Measurements from ENCODE around the gene BEND2. TPM values are rescaled to one million over a fixed set of nuclear protein-coding genes. Genes with fewer than 3 reads are reported as not detected.

BEND2 gene
- total RNA-seq, 1 donor from 2014 or later = not detected

GRCh38 chrX:18136816-18137215 lies 83.9 kb downstream of the BEND2 start:
- DNase-seq (ENCODE audit: low spot score) = no peak
- Mint-ChIP-seq H3K27ac (ENCODE audit: unreplicated experiment) (no peak overlapping the region), H3K4me3 (ENCODE audit: unreplicated experiment) (no peak overlapping the region), H3K4me1 (ENCODE audit: unreplicated experiment) (peaks cover 4% of the 10 kb centered on the region), H3K36me3 (ENCODE audit: low read depth, unreplicated experiment) (no peaks in the 10 kb centered on the region), H3K27me3 (ENCODE audit: unreplicated experiment) (no peaks in the 10 kb centered on the region), H3K9me3 (ENCODE audit: unreplicated experiment) (no peaks in the 10 kb centered on the region)
- TF ChIP-seq, protein P1, sequence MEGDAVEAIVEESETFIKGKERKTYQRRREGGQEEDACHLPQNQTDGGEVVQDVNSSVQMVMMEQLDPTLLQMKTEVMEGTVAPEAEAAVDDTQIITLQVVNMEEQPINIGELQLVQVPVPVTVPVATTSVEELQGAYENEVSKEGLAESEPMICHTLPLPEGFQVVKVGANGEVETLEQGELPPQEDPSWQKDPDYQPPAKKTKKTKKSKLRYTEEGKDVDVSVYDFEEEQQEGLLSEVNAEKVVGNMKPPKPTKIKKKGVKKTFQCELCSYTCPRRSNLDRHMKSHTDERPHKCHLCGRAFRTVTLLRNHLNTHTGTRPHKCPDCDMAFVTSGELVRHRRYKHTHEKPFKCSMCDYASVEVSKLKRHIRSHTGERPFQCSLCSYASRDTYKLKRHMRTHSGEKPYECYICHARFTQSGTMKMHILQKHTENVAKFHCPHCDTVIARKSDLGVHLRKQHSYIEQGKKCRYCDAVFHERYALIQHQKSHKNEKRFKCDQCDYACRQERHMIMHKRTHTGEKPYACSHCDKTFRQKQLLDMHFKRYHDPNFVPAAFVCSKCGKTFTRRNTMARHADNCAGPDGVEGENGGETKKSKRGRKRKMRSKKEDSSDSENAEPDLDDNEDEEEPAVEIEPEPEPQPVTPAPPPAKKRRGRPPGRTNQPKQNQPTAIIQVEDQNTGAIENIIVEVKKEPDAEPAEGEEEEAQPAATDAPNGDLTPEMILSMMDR (IDR thresholded peaks at IDR 0.05; ENCODE audit: unreplicated experiment) = no peak

- no peaks in the 10 kb centered on the region for H3K9me3 Mint-ChIP-seq (ENCODE audit: unreplicated experiment)
- no peaks in the 10 kb centered on the region for H3K27me3 Mint-ChIP-seq (ENCODE audit: unreplicated experiment)
- TF ChIP-seq, protein P1 (IDR thresholded peaks at IDR 0.05; ENCODE audit: unreplicated experiment) = no peak
- H3K36me3 Mint-ChIP-seq (ENCODE audit: low read depth, unreplicated experiment) = no peaks in the 10 kb centered on the region
- DNase-seq (ENCODE audit: low spot score) = no peak
- H3K4me3 Mint-ChIP-seq (ENCODE audit: unreplicated experiment) = no peak overlapping the region
- H3K4me1 Mint-ChIP-seq (ENCODE audit: unreplicated experiment) = peaks cover 4% of the 10 kb centered on the region
- no peak overlapping the region for H3K27ac Mint-ChIP-seq (ENCODE audit: unreplicated experiment)
Measured at GRCh38 chrX:18133605-18134004, 87.1 kb downstream of the BEND2 start.

- TF ChIP-seq, protein P1 (IDR thresholded peaks at IDR 0.05; ENCODE audit: unreplicated experiment) = no peak
- DNase-seq (ENCODE audit: low spot score) = no peak
- Mint-ChIP-seq H3K4me3 (ENCODE audit: unreplicated experiment) (no peak overlapping the region), H3K9me3 (ENCODE audit: unreplicated experiment) (no peaks in the 10 kb centered on the region), H3K4me1 (ENCODE audit: unreplicated experiment) (no peaks in the 10 kb centered on the region), H3K36me3 (ENCODE audit: low read depth, unreplicated experiment) (no peaks in the 10 kb centered on the region), H3K27ac (ENCODE audit: unreplicated experiment) (no peak overlapping the region), H3K27me3 (ENCODE audit: unreplicated experiment) (no peaks in the 10 kb centered on the region)
Measured at GRCh38 chrX:18129690-18130089, 91.0 kb downstream of the BEND2 start.

DNA sequence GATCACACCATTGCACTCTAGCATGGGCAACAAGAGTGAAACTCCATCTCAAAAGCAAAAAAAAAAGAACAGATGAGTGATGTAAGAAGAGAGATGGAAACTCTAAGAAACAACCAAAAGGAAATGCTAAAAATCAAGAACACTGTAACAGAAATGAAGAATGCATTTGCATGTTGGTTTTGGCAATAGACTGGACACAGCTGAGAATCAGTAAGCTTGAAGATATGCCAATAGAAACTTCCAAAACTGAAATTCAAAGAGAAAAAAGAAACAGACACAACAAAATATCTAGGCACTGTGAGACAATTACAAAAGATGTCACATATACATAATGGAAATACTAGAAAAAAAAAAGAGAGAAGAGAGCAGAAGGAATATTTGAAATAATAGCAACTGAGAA lies 93.7 kb downstream of the BEND2 start:
- Mint-ChIP-seq H3K36me3 (ENCODE audit: low read depth, unreplicated experiment) (no peaks in the 10 kb centered on the region), H3K4me1 (ENCODE audit: unreplicated experiment) (no peaks in the 10 kb centered on the region), H3K9me3 (ENCODE audit: unreplicated experiment) (no peaks in the 10 kb centered on the region), H3K27ac (ENCODE audit: unreplicated experiment) (no peak overlapping the region), H3K4me3 (ENCODE audit: unreplicated experiment) (no peak overlapping the region), H3K27me3 (ENCODE audit: unreplicated experiment) (no peaks in the 10 kb centered on the region)
- no peak for DNase-seq (ENCODE audit: low spot score)
- TF ChIP-seq, protein P1 (IDR thresholded peaks at IDR 0.05; ENCODE audit: unreplicated experiment) = no peak

- TF ChIP-seq, protein P1 (IDR thresholded peaks at IDR 0.05; ENCODE audit: unreplicated experiment) = no peak
- H3K36me3 Mint-ChIP-seq (ENCODE audit: low read depth, unreplicated experiment) = no peaks in the 10 kb centered on the region
- H3K9me3 Mint-ChIP-seq (ENCODE audit: unreplicated experiment) = no peaks in the 10 kb centered on the region
- no peak overlapping the region for H3K27ac Mint-ChIP-seq (ENCODE audit: unreplicated experiment)
- H3K4me1 Mint-ChIP-seq (ENCODE audit: unreplicated experiment) = no peaks in the 10 kb centered on the region
- DNase-seq (ENCODE audit: low spot score) = no peak
- H3K27me3 Mint-ChIP-seq (ENCODE audit: unreplicated experiment) = peaks cover 3% of the 10 kb centered on the region
- no peak overlapping the region for H3K4me3 Mint-ChIP-seq (ENCODE audit: unreplicated experiment)
Measured at GRCh38 chrX:18119856-18120255, 100.8 kb downstream of the BEND2 start.

Other genes with a start within 250 kb of the BEND2 start
- gene SCML2, start 133.8 kb upstream of the BEND2 start, total RNA-seq (ENCODE audit: unreplicated experiment) = 26.0 TPM
- 10.6 TPM for gene CDKL5, start 204.7 kb upstream of the BEND2 start, total RNA-seq (ENCODE audit: unreplicated experiment)